Muscle of leg (tissue), 11 donors: ENCODE results near the gene DBET. TPM values are rescaled to one million over a fixed set of nuclear protein-coding genes. Genes with fewer than 3 reads are reported as not detected.
"Not testable (repeated sequence)": the region's sequence is repeated elsewhere in the genome, so short reads cannot be mapped to it uniquely, and the experiment has no call there.

ENCODE experiments used
- DNase-seq: peaks from one replicate; pipeline ENCODE4 v3.0.0; 2013
- H3K27ac ChIP-seq: one replicate; pipeline ENCODE4 v1.5.1; 2013; ENCODE audit warnings: mild to moderate bottlenecking, low read length, control low read depth
- H3K27me3 ChIP-seq: one replicate; pipeline ENCODE4 v1.6.1; 2013; ENCODE audit warnings: low read length; ENCODE audit not compliant: control insufficient read depth, insufficient read depth
- H3K36me3 ChIP-seq: one replicate; pipeline ENCODE4 v1.6.1; 2013; ENCODE audit warnings: low read length; ENCODE audit not compliant: control insufficient read depth, insufficient read depth
- H3K4me1 ChIP-seq: one replicate; pipeline ENCODE4 v1.6.1; 2013; ENCODE audit warnings: low read length; ENCODE audit not compliant: control insufficient read depth, insufficient read depth
- H3K4me3 ChIP-seq: one replicate; pipeline ENCODE4 v1.5.1; 2013; ENCODE audit warnings: low read length, control low read depth
- H3K9me3 ChIP-seq: replicated peaks from 2 replicates; pipeline ENCODE4 v1.6.1; 2013; ENCODE audit warnings: low read depth, low read length; ENCODE audit not compliant: control insufficient read depth
- WGBS: methylation state at CpG from one replicate; pipeline ENCODE4 v1.1.5; 2013; ENCODE audit warnings: missing lambda C conversion rate; ENCODE audit not compliant: insufficient coverage; 5-methylcytosine and 5-hydroxymethylcytosine counted together
- polyA plus RNA-seq, 8 donors: library from polyadenylated mRNA; unstranded; fragments of 120-200 nt; gene quantifications; one replicate each; pipeline versions ENCODE4 v1.2.1 to v1.2.3, GENCODE V29; 2013; ENCODE audit warnings: inconsistent platforms in 1 of 8, low replicate concordance in 1 of 8; ENCODE audit not compliant: insufficient read length in 8 of 8, insufficient read depth in 1 of 8
- total RNA-seq: library from RNA; stranded (reverse); fragments of 120-200 nt; gene quantifications from one replicate; pipeline ENCODE4 v1.2.4, GENCODE V29; 2013

Gene DBET
- total and polyA plus RNA-seq, 9 donors: not detected

DNA sequence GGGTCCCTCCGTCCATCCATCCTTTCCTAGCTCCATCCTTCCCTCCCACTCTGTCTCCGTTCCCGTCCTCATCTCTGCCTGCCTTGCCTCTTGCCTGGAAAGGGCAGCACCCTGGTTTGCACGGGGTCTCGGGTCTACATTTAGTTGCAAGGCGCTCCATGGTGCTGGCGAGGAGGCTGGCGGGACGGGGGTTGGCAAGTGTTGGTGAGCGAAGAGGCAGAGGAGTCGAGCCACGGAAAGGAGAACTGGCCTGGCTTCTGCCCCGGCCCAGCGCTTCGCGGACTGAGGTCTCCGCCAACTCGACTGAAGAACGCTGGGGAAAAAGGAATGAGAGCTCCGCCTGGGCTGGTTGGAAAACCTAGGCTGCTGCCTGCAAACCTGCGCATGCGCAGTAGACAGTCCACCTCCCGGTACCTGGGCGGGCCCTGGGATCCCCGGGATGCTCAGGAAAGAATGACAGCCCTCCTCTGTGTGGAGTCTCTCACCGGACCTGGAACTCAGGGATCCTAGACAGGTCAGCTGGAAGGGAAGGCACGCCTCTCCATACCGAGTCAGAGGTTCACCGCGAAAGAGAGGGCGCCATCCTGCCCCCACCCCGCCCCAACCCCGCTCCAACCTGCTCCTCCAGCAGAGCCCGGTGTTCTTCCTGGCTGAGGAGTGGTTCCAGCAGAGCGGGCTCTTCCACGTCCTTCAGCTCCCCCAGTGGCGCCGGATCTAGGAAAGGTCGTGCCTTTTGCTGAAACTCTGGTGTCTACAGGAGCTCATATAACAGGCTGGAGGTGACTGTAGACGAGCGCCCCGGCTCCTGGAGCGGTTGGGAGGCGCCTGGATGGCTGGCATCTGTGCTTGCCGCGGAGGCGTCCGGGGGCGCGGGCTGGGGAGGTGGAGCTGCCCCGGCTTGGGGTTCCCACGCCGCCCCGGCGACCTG, 43.2 kb upstream of the DBET start:
- Histone ChIP-seq H3K36me3 (no peaks in the 10 kb centered on the region), H3K4me1 (peaks cover 11% of the 10 kb centered on the region), H3K27ac (no peak overlapping the region), H3K4me3 (no peak overlapping the region), H3K27me3 (peaks cover 67% of the 10 kb centered on the region), H3K9me3 (peaks cover 2% of the 10 kb centered on the region)
- DNase-seq: peak; percentile 60
- 5% methylated on average over 40 of the region's 55 CpGs for WGBS

DNA sequence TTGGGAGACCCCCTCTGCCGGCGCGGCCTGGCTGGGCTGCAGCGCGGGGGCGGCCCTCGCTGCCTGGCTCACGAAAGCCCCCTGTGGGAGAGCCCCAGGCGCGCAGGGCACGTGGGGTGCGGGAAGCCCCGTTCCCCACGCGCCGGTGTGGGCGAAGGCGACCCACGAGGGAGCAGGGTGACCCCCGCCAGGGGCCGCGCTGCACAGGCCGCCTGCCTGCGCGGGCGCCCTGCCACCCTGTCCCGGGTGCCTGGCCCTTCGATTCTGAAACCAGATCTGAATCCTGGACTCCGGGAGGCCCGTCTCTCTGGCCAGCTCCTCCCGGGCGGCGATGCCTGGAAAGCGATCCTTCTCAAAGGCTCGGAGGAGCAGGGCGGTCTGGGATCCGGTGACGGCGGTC, 42.3 kb upstream of the DBET start:
- not testable (repeated sequence) for DNase-seq, H3K4me3 ChIP-seq, H3K36me3 ChIP-seq, H3K9me3 ChIP-seq, H3K27ac ChIP-seq
- WGBS: 32% methylated on average over 17 of the region's 39 CpGs
- peaks cover 57% of the 10 kb centered on the region for H3K27me3 ChIP-seq
- peaks cover 11% of the 10 kb centered on the region for H3K4me1 ChIP-seq

DNA sequence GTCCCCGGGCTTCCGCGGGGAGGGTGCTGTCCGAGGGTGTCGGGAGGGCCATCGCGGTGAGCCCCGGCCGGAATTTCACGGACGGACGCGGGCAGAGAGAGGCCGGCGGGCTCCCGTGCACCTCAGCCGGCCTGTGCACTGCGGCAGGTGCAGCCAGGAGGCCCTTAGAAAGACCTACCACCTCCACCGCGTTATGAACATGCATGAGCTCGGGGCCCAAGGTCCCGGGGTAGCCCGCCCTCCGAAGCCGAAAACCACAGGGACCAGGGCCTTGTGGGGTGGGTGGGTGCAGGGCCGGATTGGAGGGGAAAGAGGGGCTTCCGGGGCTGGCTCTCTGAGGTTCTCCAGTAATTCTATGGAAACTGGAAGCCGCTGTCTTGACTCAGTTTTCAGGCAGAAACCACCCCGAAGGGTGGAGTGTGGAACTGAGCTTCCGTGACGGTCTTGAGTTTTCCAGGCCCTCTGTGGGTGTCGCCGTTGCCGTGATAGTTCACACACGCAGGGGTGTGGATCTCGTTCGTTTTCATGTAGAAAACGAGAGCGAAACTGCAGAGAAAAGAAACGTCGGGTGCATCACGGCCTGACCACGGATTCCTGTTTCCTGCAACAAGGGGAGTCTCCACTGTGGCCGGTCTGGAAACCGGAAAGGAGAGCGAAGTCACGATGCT, 41.6 kb upstream of the DBET start:
- H3K9me3 ChIP-seq, H3K27ac ChIP-seq, DNase-seq, H3K4me1 ChIP-seq, H3K4me3 ChIP-seq, H3K36me3 ChIP-seq: not testable (repeated sequence)
- WGBS: 7% methylated on average over 9 of the region's 47 CpGs
- H3K27me3 ChIP-seq: peaks cover 50% of the 10 kb centered on the region

DNA sequence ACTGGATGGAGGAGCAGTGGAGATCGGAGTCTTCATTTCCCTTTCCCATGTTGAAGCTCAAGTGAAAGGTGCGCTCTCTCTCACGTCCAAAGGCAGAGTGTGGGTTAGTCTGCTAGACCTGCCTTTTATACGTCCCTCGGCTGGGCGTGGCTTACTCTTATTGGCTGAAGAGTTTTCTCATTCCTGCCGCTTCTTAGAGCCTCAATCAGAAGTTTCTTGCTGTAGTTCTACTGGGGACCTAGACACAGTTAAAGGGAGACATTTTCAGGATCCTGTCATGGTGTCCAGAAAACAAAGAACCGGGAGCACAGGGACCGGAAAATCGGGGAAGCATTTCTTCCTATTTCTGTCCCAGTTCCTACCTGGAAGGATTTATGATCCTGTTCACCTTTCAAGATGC, 37.1 kb upstream of the DBET start, which contains the start of gene FRG2:
Gene FRG2, minus strand, starts transcription at position 101 of the 400 bp plus-strand sequence. Its CDS starts 52 bp downstream, at position 49.
- not testable (repeated sequence) for H3K27ac ChIP-seq, H3K9me3 ChIP-seq, H3K4me1 ChIP-seq, DNase-seq, H3K4me3 ChIP-seq, H3K36me3 ChIP-seq
- peaks cover 12% of the 10 kb centered on the region for H3K27me3 ChIP-seq
- no CpG with 5 or more reads among the region's 10 CpGs for WGBS

- not testable (repeated sequence) for H3K36me3 ChIP-seq, H3K4me3 ChIP-seq, H3K9me3 ChIP-seq, H3K27me3 ChIP-seq, H3K27ac ChIP-seq, DNase-seq, H3K4me1 ChIP-seq
- WGBS: no CpG with 5 or more reads among the region's 5 CpGs
Observed at GRCh38 chr4:190031264-190031663, 33.0 kb upstream of the DBET start.

DNA sequence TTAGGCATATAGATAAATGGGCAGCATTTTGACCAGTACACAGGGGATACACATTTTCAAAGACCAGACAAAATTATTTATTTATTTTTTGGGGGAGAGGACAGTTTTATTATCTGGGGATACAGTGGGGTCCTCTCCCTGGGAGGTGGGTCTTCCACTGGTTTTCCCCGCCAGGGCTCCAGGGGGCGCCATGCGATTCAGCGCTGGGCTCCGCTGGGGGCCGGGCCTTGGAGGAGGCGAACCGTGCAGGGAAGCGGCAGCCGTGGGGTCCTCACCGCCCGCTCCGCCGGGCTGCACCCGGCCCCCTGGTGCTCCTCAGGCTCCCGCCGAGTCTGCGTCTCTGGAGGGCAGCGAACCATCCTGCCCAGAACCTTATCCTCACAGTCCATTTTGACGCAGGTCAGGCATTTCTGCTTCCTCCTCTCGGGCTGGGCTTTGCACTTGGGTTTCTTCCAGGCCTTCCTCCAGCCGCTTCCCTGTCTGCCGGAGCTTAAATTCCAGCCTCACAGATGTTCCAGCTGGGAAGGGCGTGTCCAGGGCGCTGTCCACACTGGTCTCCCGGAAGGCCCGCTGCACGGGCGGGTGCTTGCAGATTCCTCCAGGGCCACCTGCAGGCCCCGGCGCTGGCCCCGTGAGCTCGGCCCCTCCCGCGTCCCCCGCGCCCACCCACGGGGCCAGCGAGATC, 26.5 kb upstream of the DBET start:
- H3K4me3 ChIP-seq, DNase-seq, H3K4me1 ChIP-seq, H3K9me3 ChIP-seq, H3K27ac ChIP-seq, H3K36me3 ChIP-seq: not testable (repeated sequence)
- peaks cover 15% of the 10 kb centered on the region for H3K27me3 ChIP-seq
- WGBS: no CpG with 5 or more reads among the region's 39 CpGs

DNA sequence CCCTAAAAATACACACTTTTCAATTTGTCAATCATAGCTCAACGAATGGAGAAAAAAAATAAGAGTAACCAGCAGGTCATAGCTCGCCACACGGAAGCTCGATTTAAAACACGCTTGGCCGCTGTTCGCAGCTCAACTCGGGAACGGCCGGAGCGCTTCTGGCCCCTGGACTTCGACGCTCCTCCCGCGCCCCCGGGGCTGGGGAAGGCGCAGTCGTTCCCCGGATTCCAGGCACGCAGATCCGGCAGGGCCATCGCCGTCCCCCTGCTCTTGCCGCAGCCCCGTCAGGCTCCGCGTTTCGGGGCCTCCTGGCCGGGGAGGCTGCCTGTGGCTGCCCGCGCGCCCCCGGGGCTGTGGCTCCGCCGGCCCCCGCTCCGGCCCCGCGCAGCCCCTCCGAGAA, 23.4 kb upstream of the DBET start:
- WGBS: 17% methylated on average over 12 of the region's 40 CpGs
- H3K4me1 ChIP-seq, H3K4me3 ChIP-seq, H3K36me3 ChIP-seq, H3K9me3 ChIP-seq, DNase-seq, H3K27ac ChIP-seq: not testable (repeated sequence)
- H3K27me3 ChIP-seq: peaks cover 11% of the 10 kb centered on the region

GRCh38 chr4:190047627-190048026, 16.7 kb upstream of the DBET start:
- WGBS: no CpG with 5 or more reads among the region's 12 CpGs
- H3K9me3 ChIP-seq, H3K4me3 ChIP-seq, H3K4me1 ChIP-seq, H3K27ac ChIP-seq, DNase-seq, H3K27me3 ChIP-seq, H3K36me3 ChIP-seq: not testable (repeated sequence)

DNA sequence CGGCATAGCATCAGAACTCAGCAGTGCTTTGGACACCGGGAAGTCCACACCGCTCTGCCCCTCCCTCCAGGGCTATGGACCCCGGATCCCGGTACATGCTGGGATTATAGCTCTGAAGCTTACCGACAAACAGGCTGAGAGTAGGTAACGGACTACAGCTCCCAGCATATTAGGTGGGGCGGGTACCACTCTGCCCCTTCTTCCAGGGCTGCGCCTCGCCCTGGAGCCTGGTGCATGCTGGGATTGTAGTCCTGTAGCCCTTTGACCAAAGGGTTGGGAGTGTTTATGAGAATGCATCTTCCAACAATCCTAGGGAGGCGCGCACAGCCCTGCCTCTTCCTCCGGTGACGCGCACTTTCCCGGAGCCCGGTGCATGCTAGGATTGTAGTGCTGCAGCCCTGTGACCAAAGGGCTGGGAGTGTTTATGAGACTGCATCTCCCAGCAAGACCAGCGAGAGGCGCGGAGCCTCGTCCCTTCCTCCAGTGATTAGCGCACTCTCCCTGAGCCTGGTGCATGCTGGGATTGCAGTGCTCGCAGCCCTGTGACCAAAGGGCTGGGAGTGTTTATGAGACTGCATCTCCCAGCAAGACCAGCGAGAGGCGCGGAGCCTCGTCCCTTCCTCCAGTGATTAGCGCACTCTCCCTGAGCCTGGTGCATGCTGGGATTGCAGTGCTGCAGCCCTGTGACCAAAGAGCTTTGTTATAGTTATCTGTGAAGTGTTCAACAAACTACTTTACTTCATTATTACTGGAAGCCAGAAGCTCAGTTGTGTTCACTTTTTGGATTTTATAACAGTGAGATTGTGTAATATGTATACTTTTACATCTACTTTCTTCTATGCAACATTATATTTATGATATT, 14.7 kb upstream of the DBET start:
- not testable (repeated sequence) for H3K36me3 ChIP-seq, H3K27me3 ChIP-seq, H3K9me3 ChIP-seq, H3K27ac ChIP-seq, DNase-seq, H3K4me3 ChIP-seq, H3K4me1 ChIP-seq
- WGBS: no CpG with 5 or more reads among the region's 28 CpGs
